WI38 (cell line): ENCODE results near the gene CDS2.
A peak's percentile ranks its signal among the peaks of the same experiment; 100 is the strongest.

Source experiments
- H3K4me3 ChIP-seq: 2 replicates; pipeline ENCODE4 v1.5.1; 2011; ENCODE audit warnings: low read depth, mild to moderate bottlenecking, control low read depth, low read length
- CTCF ChIP-seq: IDR thresholded peaks from 2 replicates; pipeline ENCODE4 v1.5.1; 2012; ENCODE audit warnings: low read depth, mild to moderate bottlenecking, control low read depth, low read length

The CDS2 gene

GRCh38 chr20:5104479-5104878 lies 22.3 kb upstream of the CDS2 start:
- TF ChIP-seq CTCF, result no peak

GRCh38 chr20:5109276-5109675 lies 17.5 kb upstream of the CDS2 start:
- no peak overlapping the region for H3K4me3 ChIP-seq
- TF ChIP-seq CTCF, result no peak

More at GRCh38 chr20:5104479-5104878, 22.3 kb upstream of the CDS2 start:
- no peak overlapping the region for H3K4me3 ChIP-seq

GRCh38 chr20:5113615-5113986 lies 13.2 kb upstream of the CDS2 start:
- H3K4me3 ChIP-seq, result peak overlapping the region; percentile 99
- no peak for TF ChIP-seq CTCF

- no peak for TF ChIP-seq CTCF
- H3K4me3 ChIP-seq, result no peak overlapping the region
Measured at GRCh38 chr20:5114403-5114802, 12.4 kb upstream of the CDS2 start.

GRCh38 chr20:5116875-5117274 lies 9.9 kb upstream of the CDS2 start:
- TF ChIP-seq CTCF, result no peak
- no peak overlapping the region for H3K4me3 ChIP-seq

- H3K4me3 ChIP-seq, result peak overlapping the region; percentile 71
- no peak for TF ChIP-seq CTCF
Measured at GRCh38 chr20:5118220-5119142, 8.3 kb upstream of the CDS2 start.

GRCh38 chr20:5119143-5119434 lies 7.7 kb upstream of the CDS2 start:
- H3K4me3 ChIP-seq, result peak overlapping the region; percentile 71
- no peak for TF ChIP-seq CTCF
